Measurements from ENCODE around the gene ECEL1. TPM values are rescaled to one million over a fixed set of nuclear protein-coding genes. Genes with fewer than 3 reads are reported as not detected.

Gene ECEL1
- total and polyA plus RNA-seq, 2 experiments from 2014 or later = 0.54 TPM; not detected in 1

DNA sequence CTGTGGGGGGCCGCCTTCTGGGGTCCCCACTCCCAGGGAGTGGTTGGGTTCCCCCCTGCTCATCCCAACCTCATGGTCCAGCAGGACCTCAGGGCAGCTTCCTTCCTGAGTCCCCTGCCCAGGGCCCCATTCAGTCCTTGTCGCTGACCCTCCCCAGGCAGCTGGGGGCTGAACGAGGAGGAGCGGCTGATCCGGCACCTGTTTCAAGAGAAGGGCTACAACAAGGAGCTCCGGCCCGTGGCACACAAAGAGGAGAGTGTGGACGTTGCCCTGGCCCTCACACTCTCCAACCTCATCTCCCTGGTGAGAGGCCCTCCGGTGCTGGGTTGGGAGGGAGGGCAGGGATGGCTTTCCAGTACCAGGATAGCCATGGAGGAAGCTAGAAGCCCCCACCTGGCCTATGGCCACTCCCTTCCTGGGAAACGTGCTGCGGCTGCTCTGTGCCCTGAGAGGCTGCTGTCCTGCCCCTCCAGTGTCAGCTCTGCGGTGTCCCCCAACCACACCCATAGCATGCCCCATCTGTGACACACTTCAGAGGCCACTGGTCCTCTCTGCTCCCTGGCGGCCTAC lies 38.8 kb upstream of the ECEL1 start:
- no peaks in the 10 kb centered on the region for H4K20me1 ChIP-seq (ENCODE audit: insufficient read depth)
- peaks cover 23% of the 10 kb centered on the region for H3K27me3 ChIP-seq (replicated peaks; ENCODE audit: insufficient read depth)
- H3K4me2 ChIP-seq (ENCODE audit: unreplicated experiment) = no peak overlapping the region
- in situ Hi-C loops (cut with MboI) = loop anchor here (25.0 kb wide), 1 partner anchor 614 kb away; no protein-coding TSS in a partner anchor
- no peak overlapping the region for H3K4me3 ChIP-seq
- TF ChIP-seq EZH2 (IDR thresholded peaks at IDR 0.05; ENCODE audit: insufficient read depth, poor library complexity, severe bottlenecking) (no peak), EZH2phosphoT487 (IDR thresholded peaks at IDR 0.05; ENCODE audit: insufficient read depth, low read depth) (no peak)
- 60 to 72% methylated on average over 13 of the region's 13 CpGs for WGBS, 2 experiments (ENCODE audit: low coverage in 1 of 2, low lambda C conversion rate in 2 of 2, missing lambda C conversion rate in 2 of 2)
- no peaks in the 10 kb centered on the region for H3F3A ChIP-seq (ENCODE audit: insufficient read depth)
- DNase-seq = no peak
- H3K36me3 ChIP-seq (ENCODE audit: low read depth) = no peaks in the 10 kb centered on the region
- H3K9me2 ChIP-seq (ENCODE audit: insufficient read depth) = no peaks in the 10 kb centered on the region
- H3K9ac ChIP-seq = no peak overlapping the region
- no peaks in the 10 kb centered on the region for H3K4me1 ChIP-seq (ENCODE audit: insufficient read depth)
- H2AFZ ChIP-seq = no peak overlapping the region
- H3K9me3 ChIP-seq (ENCODE audit: low read depth) = no peaks in the 10 kb centered on the region
- no peak overlapping the region for H3K27ac ChIP-seq
- H3K79me2 ChIP-seq (ENCODE audit: insufficient read depth) = no peaks in the 10 kb centered on the region

DNA sequence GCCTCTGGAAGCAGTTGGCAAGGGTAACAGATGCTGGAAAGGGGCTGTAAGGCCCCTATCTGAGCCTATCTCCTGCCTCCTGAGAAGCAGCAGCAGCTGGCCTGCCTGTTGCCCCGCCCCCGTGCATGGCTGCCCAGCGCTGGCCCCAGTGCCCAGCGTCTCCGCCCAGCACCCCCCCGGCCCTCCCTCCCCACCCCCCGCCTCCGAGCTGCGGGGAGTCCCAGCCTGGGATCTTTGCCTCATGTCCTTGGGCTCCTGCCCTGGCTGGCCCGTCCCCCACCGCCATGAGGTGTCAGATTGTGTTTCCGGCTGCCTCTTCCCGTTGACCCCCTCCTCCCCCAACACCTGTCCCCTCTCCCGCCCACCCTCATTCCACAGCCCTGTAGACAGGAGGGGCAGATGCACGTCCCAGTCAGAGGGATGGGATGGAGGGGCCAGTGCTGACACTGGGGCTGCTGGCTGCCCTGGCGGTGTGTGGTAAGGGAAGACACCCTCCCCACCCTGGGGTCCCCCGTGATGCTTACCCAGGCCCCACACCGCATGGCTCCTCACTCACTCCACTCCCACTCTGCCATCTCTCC lies 38.2 kb upstream of the ECEL1 start, which contains the start of gene CHRND:
CHRND (plus strand) TSS at position 370 of the 581 bp plus-strand sequence; CDS start at position 426, 56 bp downstream.
- Histone ChIP-seq H3K4me2 (ENCODE audit: unreplicated experiment) (no peak within 1 kb of the TSS), H3K4me3 (no peak within 1 kb of the TSS), H3K27me3 (replicated peaks; ENCODE audit: insufficient read depth) (peaks cover 28% of the 10 kb centered on the region), H3F3A (ENCODE audit: insufficient read depth) (no peaks in the 10 kb centered on the region), H3K36me3 (ENCODE audit: low read depth) (no peaks in the 10 kb centered on the region), H2AFZ (no peak within 1 kb of the TSS), H3K27ac (no peak within 1 kb of the TSS), H3K9me2 (ENCODE audit: insufficient read depth) (no peaks in the 10 kb centered on the region), H3K4me1 (ENCODE audit: insufficient read depth) (no peaks in the 10 kb centered on the region), H3K9ac (no peak within 1 kb of the TSS), H3K79me2 (ENCODE audit: insufficient read depth) (no peaks in the 10 kb centered on the region), H4K20me1 (ENCODE audit: insufficient read depth) (no peaks in the 10 kb centered on the region), H3K9me3 (ENCODE audit: low read depth) (no peaks in the 10 kb centered on the region)
- in situ Hi-C loops (cut with MboI) = loop anchor here (25.0 kb wide), 1 partner anchor 614 kb away; no protein-coding TSS in a partner anchor
- TF ChIP-seq EZH2phosphoT487 (IDR thresholded peaks at IDR 0.05; ENCODE audit: insufficient read depth, low read depth) = no peak
- TF ChIP-seq EZH2 (IDR thresholded peaks at IDR 0.05; ENCODE audit: insufficient read depth, poor library complexity, severe bottlenecking) = no peak
- WGBS, 2 experiments (ENCODE audit: low coverage in 1 of 2, low lambda C conversion rate in 2 of 2, missing lambda C conversion rate in 2 of 2) = 9 to 12% methylated on average over 12 to 18 of the region's 18 CpGs
- DNase-seq = peak; percentile 40

- Histone ChIP-seq H4K20me1 (ENCODE audit: insufficient read depth) (no peaks in the 10 kb centered on the region), H3K79me2 (ENCODE audit: insufficient read depth) (no peaks in the 10 kb centered on the region), H3K9me2 (ENCODE audit: insufficient read depth) (no peaks in the 10 kb centered on the region), H2AFZ (no peak overlapping the region), H3K9me3 (ENCODE audit: low read depth) (no peaks in the 10 kb centered on the region), H3K4me3 (no peak overlapping the region), H3K36me3 (ENCODE audit: low read depth) (no peaks in the 10 kb centered on the region), H3K27me3 (replicated peaks; ENCODE audit: insufficient read depth) (peaks cover 34% of the 10 kb centered on the region), H3K27ac (no peak overlapping the region), H3K4me1 (ENCODE audit: insufficient read depth) (no peaks in the 10 kb centered on the region), H3K4me2 (ENCODE audit: unreplicated experiment) (no peak overlapping the region), H3K9ac (no peak overlapping the region), H3F3A (ENCODE audit: insufficient read depth) (no peaks in the 10 kb centered on the region)
- 73 to 80% methylated on average over 8 to 10 of the region's 14 CpGs for WGBS, 2 experiments (ENCODE audit: low coverage in 1 of 2, low lambda C conversion rate in 2 of 2, missing lambda C conversion rate in 2 of 2)
- no peak for DNase-seq
- TF ChIP-seq EZH2 (IDR thresholded peaks at IDR 0.05; ENCODE audit: insufficient read depth, poor library complexity, severe bottlenecking) = no peak
- TF ChIP-seq EZH2phosphoT487 (IDR thresholded peaks at IDR 0.05; ENCODE audit: insufficient read depth, low read depth) = no peak
- in situ Hi-C loops (cut with MboI) = loop anchor here (25.0 kb wide), 1 partner anchor 613 kb away; no protein-coding TSS in a partner anchor
Observed at GRCh38 chr2:232525199-232525598, 37.6 kb upstream of the ECEL1 start.

- in situ Hi-C loops (cut with MboI) = loop anchor here (25.0 kb wide), 1 partner anchor 612 kb away; no protein-coding TSS in a partner anchor
- DNase-seq = no peak
- Histone ChIP-seq H3K4me2 (ENCODE audit: unreplicated experiment) (no peak overlapping the region), H3K4me3 (no peak overlapping the region), H3K27ac (no peak overlapping the region), H3F3A (ENCODE audit: insufficient read depth) (no peaks in the 10 kb centered on the region), H3K27me3 (replicated peaks; ENCODE audit: insufficient read depth) (peaks cover 36% of the 10 kb centered on the region), H3K79me2 (ENCODE audit: insufficient read depth) (no peaks in the 10 kb centered on the region), H3K9ac (no peak overlapping the region), H3K4me1 (ENCODE audit: insufficient read depth) (no peaks in the 10 kb centered on the region), H3K9me2 (ENCODE audit: insufficient read depth) (no peaks in the 10 kb centered on the region), H2AFZ (no peak overlapping the region), H4K20me1 (ENCODE audit: insufficient read depth) (no peaks in the 10 kb centered on the region), H3K36me3 (ENCODE audit: low read depth) (no peaks in the 10 kb centered on the region), H3K9me3 (ENCODE audit: low read depth) (no peaks in the 10 kb centered on the region)
- WGBS, 2 experiments (ENCODE audit: low coverage in 1 of 2, low lambda C conversion rate in 2 of 2, missing lambda C conversion rate in 2 of 2) = 55 to 68% methylated on average over 4 to 6 of the region's 6 CpGs
- TF ChIP-seq EZH2 (IDR thresholded peaks at IDR 0.05; ENCODE audit: insufficient read depth, poor library complexity, severe bottlenecking) (peak; percentile 2), EZH2phosphoT487 (IDR thresholded peaks at IDR 0.05; ENCODE audit: insufficient read depth, low read depth) (no peak)
Observed at GRCh38 chr2:232524771-232525170, 37.1 kb upstream of the ECEL1 start.
